H1 (cell line): Measurements from ENCODE around the gene TTC21A. TPM values are rescaled to one million over a fixed set of nuclear protein-coding genes. Genes with fewer than 3 reads are reported as not detected.

ENCODE experiments used
- CTCF ChIA-PET: fragments of 300-600 bp; sonication (Branson Sonifier 250); formaldehyde crosslinking; loops from one replicate; lab custom pipeline; 2021; ENCODE audit not compliant: partially characterized antibody; lab: Charles Lee
- POLR2A ChIA-PET: fragments of 300-600 bp; sonication (Branson Sonifier 250); formaldehyde crosslinking; loops from one replicate; lab custom pipeline; 2021; ENCODE audit warnings: inconsistent platforms; ENCODE audit not compliant: partially characterized antibody; lab: Charles Lee
- DNase-seq, 2 experiments: peaks; one replicate each; pipeline versions ENCODE4 v3.0.0 to v3.0.0-alpha.2; 2010 to 2022; ENCODE audit warnings: low spot score in 2 of 2, low read depth in 1 of 2, mixed read lengths in 1 of 2
- FAIRE-seq: peaks from 2 replicates; lab custom pipeline; 2011; peaks lifted over from hg19 to GRCh38; lab: Jason Lieb, UNC
- H2AFZ ChIP-seq: 2 replicates; pipeline ENCODE4 v1.8.1; 2012; ENCODE audit warnings: low read length, inconsistent platforms
- H2AK5ac ChIP-seq: 2 replicates; pipeline ENCODE4 v1.6.1; 2013; ENCODE audit warnings: low read depth, low read length
- H2BK120ac ChIP-seq: replicated peaks from 2 replicates; pipeline ENCODE3; 2013; ENCODE audit warnings: low read depth, low read length, inconsistent platforms
- H2BK12ac ChIP-seq: 2 replicates; pipeline ENCODE4 v1.6.1; 2013; ENCODE audit warnings: low read depth, low read length
- H2BK15ac ChIP-seq: 2 replicates; pipeline ENCODE4 v1.6.1; 2013; ENCODE audit warnings: low read length
- H2BK20ac ChIP-seq: 2 replicates; pipeline ENCODE4 v1.6.1; 2013; ENCODE audit warnings: low read length
- H2BK5ac ChIP-seq: 2 replicates; pipeline ENCODE4 v1.6.1; 2013; ENCODE audit warnings: low read depth, low read length
- H3K14ac ChIP-seq: 2 replicates; pipeline ENCODE4 v1.6.1; 2013; ENCODE audit warnings: inconsistent platforms; ENCODE audit not compliant: insufficient read length
- H3K18ac ChIP-seq: 2 replicates; pipeline ENCODE4 v1.6.1; 2013; ENCODE audit warnings: low read length; ENCODE audit errors: extremely low read depth
- H3K23ac ChIP-seq: 2 replicates; pipeline ENCODE4 v1.6.1; 2013; ENCODE audit warnings: inconsistent platforms; ENCODE audit not compliant: insufficient read length
- H3K23me2 ChIP-seq: 2 replicates; pipeline ENCODE4 v1.6.1; 2013; ENCODE audit warnings: low read depth, low read length
- H3K27ac ChIP-seq: 2 replicates; pipeline ENCODE4 v1.6.1; 2011; ENCODE audit warnings: low read depth, low read length, inconsistent platforms
- H3K27me3 ChIP-seq, 4 experiments: replicated peaks in 1 of 4; 1 replicate in 1 of 4; 2 replicates in 3 of 4; pipeline versions ENCODE4 v1.6.1 to v1.8.1; 2011 to 2013; ENCODE audit warnings: low read length in 3 of 4, mild to moderate bottlenecking in 3 of 4, inconsistent platforms in 2 of 4, mixed read lengths in 2 of 4, moderate library complexity in 1 of 4; ENCODE audit not compliant: control insufficient read depth in 3 of 4, insufficient read depth in 3 of 4; ENCODE audit errors: extremely low read depth in 1 of 4
- H3K36me3 ChIP-seq, 4 experiments: 2 replicates each; pipeline versions ENCODE4 v1.6.1 to v1.8.1; 2011 to 2013; ENCODE audit warnings: mild to moderate bottlenecking in 4 of 4, low read length in 3 of 4, moderate library complexity in 2 of 4, control low read depth in 1 of 4, inconsistent platforms in 1 of 4; ENCODE audit not compliant: insufficient read depth in 4 of 4, control insufficient read depth in 2 of 4
- H3K4ac ChIP-seq: replicated peaks from 2 replicates; pipeline ENCODE3; 2013; ENCODE audit warnings: low read length, low read depth, mixed read lengths, inconsistent platforms; ENCODE audit not compliant: insufficient read length
- H3K4me1 ChIP-seq, 4 experiments: replicated peaks in 1 of 4; 1 replicate in 1 of 4; 2 replicates in 3 of 4; pipeline versions ENCODE4 v1.6.1 to v1.8.1; 2011 to 2013; ENCODE audit warnings: low read length in 3 of 4, inconsistent platforms in 2 of 4, mixed read lengths in 1 of 4; ENCODE audit not compliant: insufficient read depth in 4 of 4, control insufficient read depth in 3 of 4
- H3K4me2 ChIP-seq, 2 experiments: 2 replicates each; pipeline versions ENCODE4 v1.6.1 to v1.8.1; 2011 to 2013; ENCODE audit warnings: low read depth in 2 of 2, low read length in 2 of 2, control low read depth in 1 of 2, inconsistent platforms in 1 of 2, mild to moderate bottlenecking in 1 of 2; ENCODE audit not compliant: insufficient read depth in 1 of 2
- H3K4me3 ChIP-seq, 4 experiments: fragments of 200-600, 300-600 bp in 1 of 4; sonication (generic), shearing (Covaris generic), sonication (Bioruptor Twin) in 1 of 4; 2 replicates each; pipeline versions ENCODE4 v1.5.1 to v1.8.1; 2011 to 2016; ENCODE audit warnings: low read length in 4 of 4, low read depth in 3 of 4, control low read depth in 2 of 4, inconsistent platforms in 2 of 4, mild to moderate bottlenecking in 2 of 4, mixed read lengths in 1 of 4, moderate library complexity in 1 of 4; ENCODE audit not compliant: insufficient read depth in 2 of 4; ENCODE audit errors: extremely low read depth in 1 of 4
- H3K56ac ChIP-seq: replicated peaks from 2 replicates; pipeline ENCODE3; 2013; ENCODE audit warnings: low read depth, mild to moderate bottlenecking, mixed read lengths, low read length, inconsistent platforms; ENCODE audit not compliant: insufficient read length
- H3K79me1 ChIP-seq: 2 replicates; pipeline ENCODE4 v1.6.1; 2013; ENCODE audit warnings: low read depth, low read length, control low read depth
- H3K79me2 ChIP-seq, 2 experiments: 2 replicates each; pipeline versions ENCODE4 v1.6.1 to v1.8.1; 2012 to 2013; ENCODE audit warnings: low read length in 2 of 2, mild to moderate bottlenecking in 2 of 2, inconsistent platforms in 1 of 2; ENCODE audit not compliant: insufficient read depth in 2 of 2, control insufficient read depth in 1 of 2
- H3K9ac ChIP-seq, 4 experiments: replicated peaks in 1 of 4; 1 replicate in 1 of 4; 2 replicates in 3 of 4; pipeline versions ENCODE4 v1.6.1 to v1.8.1; 2011 to 2013; ENCODE audit warnings: low read depth in 3 of 4, low read length in 3 of 4, control low read depth in 2 of 4, mild to moderate bottlenecking in 2 of 4, moderate library complexity in 2 of 4, inconsistent platforms in 1 of 4; ENCODE audit errors: extremely low read depth in 1 of 4
- H3K9me3 ChIP-seq, 2 experiments: 2 replicates each; pipeline versions ENCODE4 v1.6.1 to v1.8.1; 2012 to 2013; ENCODE audit warnings: mild to moderate bottlenecking in 2 of 2, moderate library complexity in 2 of 2, control low read depth in 1 of 2, inconsistent platforms in 1 of 2, low read depth in 1 of 2, low read length in 1 of 2, mixed read lengths in 1 of 2; ENCODE audit not compliant: insufficient read depth in 2 of 2
- H4K20me1 ChIP-seq, 2 experiments: replicated peaks in 1 of 2; 2 replicates each; pipeline versions ENCODE3 to v1.8.1; 2011 to 2013; ENCODE audit warnings: inconsistent platforms in 2 of 2, low read length in 2 of 2, mild to moderate bottlenecking in 1 of 2; ENCODE audit not compliant: insufficient read depth in 2 of 2, control insufficient read depth in 1 of 2
- H4K5ac ChIP-seq: 2 replicates; pipeline ENCODE4 v1.6.1; 2013; ENCODE audit warnings: low read length, low read depth, mixed read lengths, inconsistent platforms; ENCODE audit not compliant: insufficient read length
- H4K8ac ChIP-seq: 2 replicates; pipeline ENCODE4 v1.8.0; 2013; ENCODE audit warnings: mild to moderate bottlenecking, moderate library complexity, low read length, inconsistent platforms; ENCODE audit not compliant: insufficient read depth; ENCODE audit errors: extremely low read depth
- H4K91ac ChIP-seq: replicated peaks from 2 replicates; pipeline ENCODE3; 2013; ENCODE audit warnings: low read length, mixed read lengths, inconsistent platforms; ENCODE audit not compliant: insufficient read length
- EZH2 ChIP-seq: fragments of 200-600 bp; sonication (generic); IDR thresholded peaks from 2 replicates; pipeline ENCODE4 v1.7.1; 2012; ENCODE audit warnings: low read depth, mild to moderate bottlenecking, moderate library complexity, low read length, inconsistent platforms; ENCODE audit not compliant: severe bottlenecking
- MAFK ChIP-seq: IDR thresholded peaks from 2 replicates; pipeline ENCODE4 v1.6.1; 2012; ENCODE audit warnings: low read depth, mild to moderate bottlenecking, improper control_type of control experiment, low read length
- SRF ChIP-seq: IDR thresholded peaks from 2 replicates; pipeline ENCODE4 v1.6.1; 2011; ENCODE audit warnings: mild to moderate bottlenecking, low read depth, low read length, moderate library complexity
- TBP ChIP-seq: IDR thresholded peaks from 2 replicates; pipeline ENCODE4 v1.6.1; 2011; ENCODE audit warnings: low read depth, low read length, improper control_type of control experiment
- TEAD4 ChIP-seq: IDR thresholded peaks from 2 replicates; pipeline ENCODE4 v1.6.1; 2012; ENCODE audit warnings: low read depth, low read length, inconsistent platforms, mixed read lengths
- USF2 ChIP-seq: IDR thresholded peaks from 2 replicates; pipeline ENCODE4 v1.6.1; 2011; ENCODE audit warnings: low read length, improper control_type of control experiment
- whole genome bisulfite sequencing, 2 experiments: shearing (Covaris generic) in 1 of 2; methylation state at CpG; one replicate each; pipeline versions ENCODE4 v1.1.6 to v1.1.7; 2013 to 2015; ENCODE audit warnings: low lambda C conversion rate in 2 of 2, mixed read lengths in 2 of 2, inconsistent platforms in 1 of 2, low coverage in 1 of 2, missing lambda C conversion rate in 1 of 2; ENCODE audit not compliant: insufficient replicate concordance in 2 of 2, insufficient coverage in 1 of 2, insufficient read length in 1 of 2; ENCODE audit errors: extremely low coverage in 1 of 2, missing lambda C conversion rate in 1 of 2; 5-methylcytosine and 5-hydroxymethylcytosine counted together
- polyA plus RNA-seq, 7 experiments: library from polyadenylated mRNA; depleted of rRNA in 3 of 7; stranded (reverse) in 5 of 7; unstranded in 2 of 7; fragments of >200 nt in 5 of 7; fragments of 200-250 nt in 2 of 7; gene quantifications; 1 replicate in 5 of 7; 2 replicates in 1 of 7; 4 replicates in 1 of 7; pipeline versions ENCODE4 v1.2.1 to v1.2.3, GENCODE V29; 2011 to 2013; ENCODE audit warnings: missing spikeins in 2 of 7, mixed read lengths in 2 of 7
- total RNA-seq: library from RNA; stranded (reverse); fragmentation: NEBNext Ultra II Directional; extraction: Animal tissue kit (Norgen Biotek cat#: 25700); gene quantifications from 2 replicates; pipeline ENCODE4 v1.2.1, GENCODE V29; 2021

Gene TTC21A
- total and polyA plus RNA-seq, 2 of the 8 experiments (the other 6 are each of a cell fraction or from before 2014, with no cell fraction given), result 2.3 to 2.8 TPM

DNA sequence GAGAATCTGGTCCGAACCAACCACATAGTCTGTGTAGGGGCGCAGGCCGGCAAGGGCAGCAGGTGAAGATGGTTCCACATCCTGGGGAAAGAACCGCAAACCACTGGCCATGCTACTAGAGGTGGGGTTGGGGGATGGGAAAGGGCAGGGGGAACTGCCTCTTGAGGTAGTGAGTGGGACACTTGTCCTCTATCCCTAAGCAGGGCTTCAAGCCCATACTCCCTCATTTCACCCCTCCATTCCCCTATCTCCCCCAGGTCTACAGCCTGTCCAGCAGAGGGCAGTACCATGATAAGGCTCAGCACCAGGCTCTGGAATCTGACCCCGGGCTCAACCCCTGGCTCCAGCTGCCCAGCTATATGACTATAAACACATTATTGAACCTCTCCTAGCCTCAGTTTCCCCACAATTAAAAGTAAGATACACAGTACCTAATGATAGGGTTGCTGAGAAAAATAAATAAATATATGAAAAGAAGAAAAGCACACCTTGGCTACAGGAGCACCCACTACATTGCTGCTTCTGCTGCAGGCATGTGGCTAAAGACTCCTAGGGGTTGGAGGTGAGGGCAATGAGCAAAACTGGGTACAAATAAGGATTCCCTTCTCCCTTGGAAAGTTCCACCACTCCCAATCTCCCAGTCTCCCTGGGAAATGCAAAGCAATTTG lies 6.3 kb upstream of the TTC21A start:
- no peaks in the 10 kb centered on the region for H3K79me2 ChIP-seq
- no peak for TF ChIP-seq TEAD4
- no peak for TF ChIP-seq EZH2
- no peak for TF ChIP-seq SRF
- no peak for TF ChIP-seq USF2
- TF ChIP-seq TBP, result no peak
- TF ChIP-seq MAFK, result no peak

More for the DNA sequence above, 6.3 kb upstream of the TTC21A start:
- H3K4me2 ChIP-seq, result no peak overlapping the region
- no peak overlapping the region for H3K4me3 ChIP-seq
- no peak overlapping the region; the same call in 1 of the 2 replicates for H4K8ac ChIP-seq
- no peak overlapping the region for H2BK20ac ChIP-seq
- H3K23ac ChIP-seq, result no peak overlapping the region
- peaks cover 12 to 24% (median 19%) of the 10 kb centered on the region in 4 experiments for H3K36me3 ChIP-seq
- no peak overlapping the region for H3K4ac ChIP-seq
- DNase-seq (peak in 1 of 2 experiments; percentile 58), FAIRE-seq (no peak)
- no peak overlapping the region for H2BK15ac ChIP-seq
- WGBS, 2 experiments, result 75% methylated on average over 5 of the region's 5 CpGs; no CpG with 5 or more reads in 1 of the 2 experiments
- H2BK5ac ChIP-seq, result no peak overlapping the region
- H2AK5ac ChIP-seq, result no peak overlapping the region
- H4K91ac ChIP-seq, result no peak overlapping the region
- no peaks in the 10 kb centered on the region; a peak in 2 of 7 replicates for H3K4me1 ChIP-seq
- no peaks in the 10 kb centered on the region; a peak in 1 of 4 replicates for H3K9me3 ChIP-seq
- H3K27me3 ChIP-seq, result peaks cover 0 to 1% (median 0%) of the 10 kb centered on the region in 4 experiments; a peak in 1 of 7 replicates
- no peak overlapping the region for H4K5ac ChIP-seq
- H3K14ac ChIP-seq, result no peak overlapping the region
- peaks cover 6% of the 10 kb centered on the region; the same call in 1 of the 2 replicates for H3K79me1 ChIP-seq
- ChIA-PET CTCF (interaction anchor here (0.6 to 7.9 kb wide), 14 partner anchors 14 to 1124 kb away, joined by 3 to 106 read pairs (median 4); no protein-coding TSS in a partner anchor), POLR2A (no interaction called here)
- H3K9ac ChIP-seq, result no peak overlapping the region
- no peak overlapping the region for H3K56ac ChIP-seq
- H3K18ac ChIP-seq, result no peak overlapping the region
- H2BK12ac ChIP-seq, result no peak overlapping the region
- no peaks in the 10 kb centered on the region for H3K23me2 ChIP-seq
- H3K27ac ChIP-seq, result no peak overlapping the region
- H4K20me1 ChIP-seq, result peaks cover 0 to 5% of the 10 kb centered on the region in 2 experiments
- no peak overlapping the region for H2BK120ac ChIP-seq
- H2AFZ ChIP-seq, result no peak overlapping the region
